ENCODE data around the gene RMC1. TPM values are rescaled to one million over a fixed set of nuclear protein-coding genes. Genes with fewer than 3 reads are reported as not detected.
A peak's percentile ranks its signal among the peaks of the same experiment; 100 is the strongest.

Gene RMC1
- total and polyA plus RNA-seq, 2 of the 13 experiments (the other 11 are each of a cell fraction or from before 2014, with no cell fraction given) = 9.4 to 19.5 TPM

- TF ChIP-seq CBFB (CRISPR knock-in tag; IDR thresholded peaks at IDR 0.05) = no peak
- 0 out of 2 replicates have a peak, but pooled peaks have one; percentile 24 for TF ChIP-seq GATAD2A (CRISPR knock-in tag; IDR thresholded peaks at IDR 0.05)
- no peak for TF ChIP-seq SP2 (CRISPR knock-in tag; IDR thresholded peaks at IDR 0.05)
- no peak for TF ChIP-seq ZNF546 (CRISPR knock-in tag; conservative IDR thresholded peaks at IDR 0.05)
- TF ChIP-seq ZNF547 (CRISPR knock-in tag; IDR thresholded peaks at IDR 0.05) = 0 out of 2 replicates have a peak, but pooled peaks have one; percentile 9
- TF ChIP-seq FOSL2 (CRISPR knock-in tag; IDR thresholded peaks at IDR 0.05) = 0 out of 2 replicates have a peak, but pooled peaks have one; percentile 6
- TF ChIP-seq PAXIP1 (CRISPR knock-in tag; conservative IDR thresholded peaks at IDR 0.05) = peak; percentile 74
- TF ChIP-seq, protein P1, sequence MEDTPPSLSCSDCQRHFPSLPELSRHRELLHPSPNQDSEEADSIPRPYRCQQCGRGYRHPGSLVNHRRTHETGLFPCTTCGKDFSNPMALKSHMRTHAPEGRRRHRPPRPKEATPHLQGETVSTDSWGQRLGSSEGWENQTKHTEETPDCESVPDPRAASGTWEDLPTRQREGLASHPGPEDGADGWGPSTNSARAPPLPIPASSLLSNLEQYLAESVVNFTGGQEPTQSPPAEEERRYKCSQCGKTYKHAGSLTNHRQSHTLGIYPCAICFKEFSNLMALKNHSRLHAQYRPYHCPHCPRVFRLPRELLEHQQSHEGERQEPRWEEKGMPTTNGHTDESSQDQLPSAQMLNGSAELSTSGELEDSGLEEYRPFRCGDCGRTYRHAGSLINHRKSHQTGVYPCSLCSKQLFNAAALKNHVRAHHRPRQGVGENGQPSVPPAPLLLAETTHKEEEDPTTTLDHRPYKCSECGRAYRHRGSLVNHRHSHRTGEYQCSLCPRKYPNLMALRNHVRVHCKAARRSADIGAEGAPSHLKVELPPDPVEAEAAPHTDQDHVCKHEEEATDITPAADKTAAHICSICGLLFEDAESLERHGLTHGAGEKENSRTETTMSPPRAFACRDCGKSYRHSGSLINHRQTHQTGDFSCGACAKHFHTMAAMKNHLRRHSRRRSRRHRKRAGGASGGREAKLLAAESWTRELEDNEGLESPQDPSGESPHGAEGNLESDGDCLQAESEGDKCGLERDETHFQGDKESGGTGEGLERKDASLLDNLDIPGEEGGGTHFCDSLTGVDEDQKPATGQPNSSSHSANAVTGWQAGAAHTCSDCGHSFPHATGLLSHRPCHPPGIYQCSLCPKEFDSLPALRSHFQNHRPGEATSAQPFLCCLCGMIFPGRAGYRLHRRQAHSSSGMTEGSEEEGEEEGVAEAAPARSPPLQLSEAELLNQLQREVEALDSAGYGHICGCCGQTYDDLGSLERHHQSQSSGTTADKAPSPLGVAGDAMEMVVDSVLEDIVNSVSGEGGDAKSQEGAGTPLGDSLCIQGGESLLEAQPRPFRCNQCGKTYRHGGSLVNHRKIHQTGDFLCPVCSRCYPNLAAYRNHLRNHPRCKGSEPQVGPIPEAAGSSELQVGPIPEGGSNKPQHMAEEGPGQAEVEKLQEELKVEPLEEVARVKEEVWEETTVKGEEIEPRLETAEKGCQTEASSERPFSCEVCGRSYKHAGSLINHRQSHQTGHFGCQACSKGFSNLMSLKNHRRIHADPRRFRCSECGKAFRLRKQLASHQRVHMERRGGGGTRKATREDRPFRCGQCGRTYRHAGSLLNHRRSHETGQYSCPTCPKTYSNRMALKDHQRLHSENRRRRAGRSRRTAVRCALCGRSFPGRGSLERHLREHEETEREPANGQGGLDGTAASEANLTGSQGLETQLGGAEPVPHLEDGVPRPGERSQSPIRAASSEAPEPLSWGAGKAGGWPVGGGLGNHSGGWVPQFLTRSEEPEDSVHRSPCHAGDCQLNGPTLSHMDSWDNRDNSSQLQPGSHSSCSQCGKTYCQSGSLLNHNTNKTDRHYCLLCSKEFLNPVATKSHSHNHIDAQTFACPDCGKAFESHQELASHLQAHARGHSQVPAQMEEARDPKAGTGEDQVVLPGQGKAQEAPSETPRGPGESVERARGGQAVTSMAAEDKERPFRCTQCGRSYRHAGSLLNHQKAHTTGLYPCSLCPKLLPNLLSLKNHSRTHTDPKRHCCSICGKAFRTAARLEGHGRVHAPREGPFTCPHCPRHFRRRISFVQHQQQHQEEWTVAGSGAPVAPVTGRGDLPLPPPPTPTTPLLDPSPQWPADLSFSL (CRISPR knock-in tag; IDR thresholded peaks at IDR 0.05) = no peak
- TF ChIP-seq, protein P2, sequence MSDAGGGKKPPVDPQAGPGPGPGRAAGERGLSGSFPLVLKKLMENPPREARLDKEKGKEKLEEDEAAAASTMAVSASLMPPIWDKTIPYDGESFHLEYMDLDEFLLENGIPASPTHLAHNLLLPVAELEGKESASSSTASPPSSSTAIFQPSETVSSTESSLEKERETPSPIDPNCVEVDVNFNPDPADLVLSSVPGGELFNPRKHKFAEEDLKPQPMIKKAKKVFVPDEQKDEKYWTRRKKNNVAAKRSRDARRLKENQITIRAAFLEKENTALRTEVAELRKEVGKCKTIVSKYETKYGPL (CRISPR knock-in tag; IDR thresholded peaks at IDR 0.05) = no peak
- TF ChIP-seq MTA3 (CRISPR knock-in tag; IDR thresholded peaks at IDR 0.05) = no peak
- no peak for TF ChIP-seq ZNF660 (CRISPR knock-in tag; IDR thresholded peaks at IDR 0.05; ENCODE audit: borderline replicate concordance, low read depth)
- TF ChIP-seq ZUFSP (CRISPR knock-in tag; IDR thresholded peaks at IDR 0.05; ENCODE audit: borderline replicate concordance) = no peak
- TF ChIP-seq KAT8 (CRISPR knock-in tag; IDR thresholded peaks at IDR 0.05) = no peak
- TF ChIP-seq SKI (IDR thresholded peaks at IDR 0.05; ENCODE audit: partially characterized antibody) = no peak
- TF ChIP-seq RELA (CRISPR knock-in tag; IDR thresholded peaks at IDR 0.05) = no peak
- no peak for TF ChIP-seq ZNF326 (CRISPR knock-in tag; IDR thresholded peaks at IDR 0.05; ENCODE audit: borderline replicate concordance)
- no peak for TF ChIP-seq PHF5A (CRISPR knock-in tag; IDR thresholded peaks at IDR 0.05; ENCODE audit: low read depth, unreplicated experiment)
Observed at GRCh38 chr18:23487738-23488570, 15.4 kb upstream of the RMC1 start (continued).

Data from HepG2 (cell line).